BE2C (cell line): ENCODE results near the gene ASMTL.

Experiments
- DNase-seq: peaks from one replicate; pipeline ENCODE4 v3.0.0-alpha.2; 2020
- H3K27me3 ChIP-seq: fragments of 250-450 bp; sonication (Bioruptor Pico); 2 replicates; pipeline ENCODE4 v1.5.1; 2020; ENCODE audit warnings: mild to moderate bottlenecking
- H3K36me3 ChIP-seq: fragments of 250-450 bp; sonication (Bioruptor Pico); 2 replicates; pipeline ENCODE4 v1.5.1; 2020; ENCODE audit warnings: mild to moderate bottlenecking
- H3K4me1 ChIP-seq: fragments of 250-450 bp; sonication (Bioruptor Pico); 2 replicates; pipeline ENCODE4 v1.5.1; 2020
- H3K4me3 ChIP-seq: 2 replicates; pipeline ENCODE4 v1.5.1; 2011; ENCODE audit warnings: low read depth, low read length
- H3K9me3 ChIP-seq: fragments of 250-450 bp; sonication (Bioruptor Pico); 2 replicates; pipeline ENCODE4 v1.5.1; 2020
- TF ChIP-seq, protein P1 (sequence below): IDR thresholded peaks from 2 replicates; pipeline ENCODE4 v1.5.1; 2012; ENCODE audit warnings: mild to moderate bottlenecking, low read depth, low read length

The ASMTL gene

DNA sequence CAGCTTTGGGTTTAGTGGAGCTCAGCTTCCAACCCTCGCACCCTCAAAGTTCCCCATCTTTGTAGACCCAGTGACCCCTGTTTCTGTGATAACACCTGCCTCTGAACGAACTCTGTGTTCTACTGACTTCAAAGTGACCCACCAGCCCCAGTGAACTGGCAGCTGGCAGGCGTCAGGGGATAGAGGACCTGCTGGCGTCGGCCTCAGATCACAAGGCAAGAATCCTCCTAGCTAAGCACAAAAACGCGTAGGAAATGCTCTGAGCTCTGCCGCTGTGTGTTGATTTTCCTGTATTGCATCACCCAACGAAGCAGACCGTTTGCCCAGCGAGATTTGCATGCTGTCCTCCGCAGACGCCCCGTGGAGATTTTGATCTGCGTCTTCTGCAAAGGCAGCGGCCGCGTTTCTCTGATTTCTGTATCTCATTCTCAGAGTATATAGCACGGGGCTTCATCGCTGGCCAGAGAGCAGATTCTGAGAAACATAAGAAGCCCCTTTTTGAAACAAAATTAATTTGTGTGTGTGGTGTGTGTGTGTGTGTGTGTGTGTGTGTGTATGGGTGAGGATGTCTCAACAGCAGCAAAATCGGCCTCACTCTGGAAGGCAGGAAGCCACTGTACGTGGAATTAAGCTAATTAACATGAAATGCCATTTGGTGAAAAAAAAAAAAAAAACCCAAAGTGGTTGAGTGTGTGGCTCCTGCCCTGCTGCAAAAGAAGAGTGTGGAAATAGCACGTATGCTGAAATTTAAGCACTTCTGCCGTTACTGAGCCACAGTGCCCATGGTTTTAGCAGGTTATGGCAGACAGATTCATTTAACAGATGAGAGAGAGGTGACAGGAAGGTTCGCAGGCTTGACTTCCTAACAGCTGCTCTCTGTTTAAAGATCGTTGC is 29.2 kb upstream of the ASMTL start:
- Histone ChIP-seq H3K9me3 (no peaks in the 10 kb centered on the region), H3K27me3 (no peaks in the 10 kb centered on the region), H3K4me3 (no peak overlapping the region), H3K4me1 (no peaks in the 10 kb centered on the region), H3K36me3 (no peaks in the 10 kb centered on the region)
- TF ChIP-seq, protein P1, sequence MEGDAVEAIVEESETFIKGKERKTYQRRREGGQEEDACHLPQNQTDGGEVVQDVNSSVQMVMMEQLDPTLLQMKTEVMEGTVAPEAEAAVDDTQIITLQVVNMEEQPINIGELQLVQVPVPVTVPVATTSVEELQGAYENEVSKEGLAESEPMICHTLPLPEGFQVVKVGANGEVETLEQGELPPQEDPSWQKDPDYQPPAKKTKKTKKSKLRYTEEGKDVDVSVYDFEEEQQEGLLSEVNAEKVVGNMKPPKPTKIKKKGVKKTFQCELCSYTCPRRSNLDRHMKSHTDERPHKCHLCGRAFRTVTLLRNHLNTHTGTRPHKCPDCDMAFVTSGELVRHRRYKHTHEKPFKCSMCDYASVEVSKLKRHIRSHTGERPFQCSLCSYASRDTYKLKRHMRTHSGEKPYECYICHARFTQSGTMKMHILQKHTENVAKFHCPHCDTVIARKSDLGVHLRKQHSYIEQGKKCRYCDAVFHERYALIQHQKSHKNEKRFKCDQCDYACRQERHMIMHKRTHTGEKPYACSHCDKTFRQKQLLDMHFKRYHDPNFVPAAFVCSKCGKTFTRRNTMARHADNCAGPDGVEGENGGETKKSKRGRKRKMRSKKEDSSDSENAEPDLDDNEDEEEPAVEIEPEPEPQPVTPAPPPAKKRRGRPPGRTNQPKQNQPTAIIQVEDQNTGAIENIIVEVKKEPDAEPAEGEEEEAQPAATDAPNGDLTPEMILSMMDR, result no peak
- DNase-seq, result no peak

- Histone ChIP-seq H3K4me3 (no peak overlapping the region), H3K36me3 (no peaks in the 10 kb centered on the region), H3K27me3 (no peaks in the 10 kb centered on the region), H3K4me1 (no peaks in the 10 kb centered on the region), H3K9me3 (no peaks in the 10 kb centered on the region)
- DNase-seq, result no peak
- TF ChIP-seq, protein P1, result no peak
Measured at GRCh38 chrX:1480082-1480785, 27.5 kb upstream of the ASMTL start.

DNA sequence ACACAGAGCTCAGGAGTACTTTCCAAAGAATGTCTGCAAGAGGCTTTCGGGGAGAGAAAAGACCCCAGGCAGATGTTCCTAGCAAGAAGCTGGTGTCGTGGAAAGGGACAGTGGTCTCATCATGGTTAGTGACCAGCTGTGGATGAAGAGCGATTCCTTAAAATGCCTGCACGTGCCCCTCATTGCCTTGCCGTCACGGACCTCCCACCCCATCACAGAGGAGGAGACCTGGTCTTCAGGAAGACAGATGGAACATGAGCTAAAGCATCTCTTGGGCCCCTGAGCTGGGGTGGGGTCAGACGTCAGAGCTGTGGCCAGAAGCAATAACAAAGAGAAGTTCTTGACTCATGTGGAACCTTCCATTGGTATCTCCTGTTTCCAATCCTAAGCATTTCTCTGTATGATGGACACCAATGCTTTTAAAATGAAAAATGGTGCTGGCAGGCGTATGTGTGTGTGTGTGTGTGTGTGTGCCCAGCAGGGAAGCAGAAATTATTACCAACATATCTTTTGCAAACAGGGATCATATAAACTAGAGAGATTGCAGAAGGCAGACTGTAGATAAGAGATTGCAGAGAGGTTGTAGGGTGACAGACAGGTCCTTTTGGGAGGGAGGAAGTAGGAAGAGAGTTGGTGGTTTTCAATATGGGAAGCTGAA is 25.2 kb upstream of the ASMTL start:
- no peaks in the 10 kb centered on the region for H3K4me1 ChIP-seq
- H3K4me3 ChIP-seq, result no peak overlapping the region
- H3K27me3 ChIP-seq, result no peaks in the 10 kb centered on the region
- H3K36me3 ChIP-seq, result no peaks in the 10 kb centered on the region
- H3K9me3 ChIP-seq, result no peaks in the 10 kb centered on the region
- DNase-seq, result no peak
- TF ChIP-seq, protein P1, result no peak

DNA sequence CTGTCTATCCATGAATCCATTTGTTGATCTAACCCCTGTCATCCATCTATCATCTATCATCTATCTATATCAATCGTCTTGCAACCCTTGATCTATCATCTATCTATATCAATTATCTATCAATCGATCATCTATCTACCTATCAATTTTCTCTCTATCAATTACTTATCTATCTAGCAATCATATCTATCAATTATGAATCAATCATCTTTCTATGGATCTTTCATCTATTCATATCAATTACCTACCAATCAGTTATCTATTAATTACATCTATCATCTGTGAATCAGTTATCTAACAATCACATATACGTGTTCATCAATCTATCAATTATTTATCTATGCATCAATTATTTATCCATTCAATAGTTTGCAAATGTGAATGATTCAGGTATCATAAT is 24.5 kb upstream of the ASMTL start:
- Histone ChIP-seq H3K4me3 (no peak overlapping the region), H3K4me1 (no peaks in the 10 kb centered on the region), H3K27me3 (no peaks in the 10 kb centered on the region), H3K9me3 (no peaks in the 10 kb centered on the region), H3K36me3 (no peaks in the 10 kb centered on the region)
- DNase-seq, result no peak
- TF ChIP-seq, protein P1, result no peak

DNA sequence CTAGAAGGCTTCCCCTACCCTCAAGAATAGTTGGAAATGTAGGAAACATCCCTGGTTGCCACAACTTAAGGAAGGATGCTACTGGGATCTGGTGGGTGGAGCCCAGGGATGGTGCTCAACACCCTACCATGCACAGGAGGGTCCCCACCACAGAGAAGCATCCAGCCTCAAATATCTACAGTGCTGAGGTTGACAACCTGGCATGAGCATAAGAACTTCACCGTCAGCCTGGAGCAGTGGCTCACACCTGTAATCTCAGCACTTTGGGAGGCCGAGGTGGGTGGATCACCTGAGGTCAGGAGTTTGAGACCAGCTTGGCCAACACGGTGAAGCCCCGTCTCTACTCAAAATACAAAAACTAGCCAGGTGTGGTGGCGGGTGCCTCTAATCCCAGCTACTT is 24.0 kb upstream of the ASMTL start:
- Histone ChIP-seq H3K27me3 (no peaks in the 10 kb centered on the region), H3K4me1 (no peaks in the 10 kb centered on the region), H3K36me3 (no peaks in the 10 kb centered on the region), H3K4me3 (no peak overlapping the region), H3K9me3 (no peaks in the 10 kb centered on the region)
- DNase-seq, result no peak
- TF ChIP-seq, protein P1, result no peak
